Lower leg skin (tissue), 4 donors: ENCODE measurements around the gene NOLC1. TPM values are rescaled to one million over a fixed set of nuclear protein-coding genes. Genes with fewer than 3 reads are reported as not detected.
A peak's percentile ranks its signal among the peaks of the same experiment; 100 is the strongest.

Source experiments
- DNase-seq, 2 donors: peaks; one replicate each; pipeline ENCODE4 v3.0.0-alpha.2; 2019; ENCODE audit warnings: low spot score in 2 of 2
- H3K4me3 ChIP-seq: fragments of 200-600 bp; sonication (generic); 2 replicates; pipeline ENCODE4 v1.5.1; 2017; ENCODE audit warnings: mild to moderate bottlenecking, low read depth; ENCODE audit not compliant: poor library complexity, severe bottlenecking
- POLR2A ChIP-seq, 2 donors: fragments of 450-650 bp; IDR thresholded peaks; one replicate each; pipeline ENCODE4 v1.6.1; 2016 to 2017; ENCODE audit warnings: antibody characterized with exemption in 2 of 2, mild to moderate bottlenecking in 1 of 2, moderate library complexity in 1 of 2
- WGBS, 2 donors: methylation state at CpG; one replicate each; pipeline ENCODE4 v1.1.5; 2018; 5-methylcytosine and 5-hydroxymethylcytosine counted together
- intact Hi-C: fragments of 100-400 bp; cut with DNase I; formaldehyde crosslinking; loops from one replicate; pipeline ENCODE4 v1.15.0; 2023; ENCODE audit warnings: low total_unique reads
- total RNA-seq, 4 donors: library from RNA; depleted of rRNA; stranded (reverse); fragments of >200 nt; gene quantifications; one replicate each; pipeline ENCODE4 v1.1.0, GENCODE V29; 2016
- TF ChIP-seq, protein P1 (sequence below), 3 donors: fragments of 450-650 bp; IDR thresholded peaks; one replicate each; pipeline ENCODE4 v1.5.1; 2016; ENCODE audit warnings: antibody characterized with exemption in 3 of 3, mild to moderate bottlenecking in 3 of 3, moderate library complexity in 2 of 3

NOLC1 gene
- total RNA-seq, 4 donors from 2014 or later, result 25.7 to 41.9 (median 39.1) TPM

DNA sequence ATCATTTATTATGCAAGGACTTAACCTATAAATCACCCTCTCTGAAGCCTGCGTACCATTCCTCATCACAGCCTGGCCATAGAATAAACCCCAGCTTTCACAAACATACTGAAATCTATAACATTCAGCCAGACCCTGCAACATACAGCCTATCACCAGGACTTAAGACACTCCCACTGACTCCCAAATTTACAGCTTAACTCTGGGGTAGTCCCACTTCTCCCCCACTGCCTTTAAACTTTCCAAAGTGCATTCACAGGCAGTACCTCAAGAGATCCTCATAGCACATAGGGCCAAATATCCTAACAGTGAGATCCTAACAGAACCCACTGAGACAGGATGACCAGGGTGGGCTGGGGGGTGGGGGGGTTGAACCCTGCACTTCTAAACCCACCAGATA is 35.5 kb upstream of the NOLC1 start:
- no peak overlapping the region for H3K4me3 ChIP-seq
- TF ChIP-seq, protein P1, sequence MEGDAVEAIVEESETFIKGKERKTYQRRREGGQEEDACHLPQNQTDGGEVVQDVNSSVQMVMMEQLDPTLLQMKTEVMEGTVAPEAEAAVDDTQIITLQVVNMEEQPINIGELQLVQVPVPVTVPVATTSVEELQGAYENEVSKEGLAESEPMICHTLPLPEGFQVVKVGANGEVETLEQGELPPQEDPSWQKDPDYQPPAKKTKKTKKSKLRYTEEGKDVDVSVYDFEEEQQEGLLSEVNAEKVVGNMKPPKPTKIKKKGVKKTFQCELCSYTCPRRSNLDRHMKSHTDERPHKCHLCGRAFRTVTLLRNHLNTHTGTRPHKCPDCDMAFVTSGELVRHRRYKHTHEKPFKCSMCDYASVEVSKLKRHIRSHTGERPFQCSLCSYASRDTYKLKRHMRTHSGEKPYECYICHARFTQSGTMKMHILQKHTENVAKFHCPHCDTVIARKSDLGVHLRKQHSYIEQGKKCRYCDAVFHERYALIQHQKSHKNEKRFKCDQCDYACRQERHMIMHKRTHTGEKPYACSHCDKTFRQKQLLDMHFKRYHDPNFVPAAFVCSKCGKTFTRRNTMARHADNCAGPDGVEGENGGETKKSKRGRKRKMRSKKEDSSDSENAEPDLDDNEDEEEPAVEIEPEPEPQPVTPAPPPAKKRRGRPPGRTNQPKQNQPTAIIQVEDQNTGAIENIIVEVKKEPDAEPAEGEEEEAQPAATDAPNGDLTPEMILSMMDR (IDR thresholded peaks at IDR 0.05), result no peak
- no peak for TF ChIP-seq POLR2A (IDR thresholded peaks at IDR 0.05)
- intact Hi-C loops, result no loop called here
- 55 to 75% methylated on average over 1 of the region's 1 CpG for WGBS, 2 donors
- DNase-seq, result no peak

DNA sequence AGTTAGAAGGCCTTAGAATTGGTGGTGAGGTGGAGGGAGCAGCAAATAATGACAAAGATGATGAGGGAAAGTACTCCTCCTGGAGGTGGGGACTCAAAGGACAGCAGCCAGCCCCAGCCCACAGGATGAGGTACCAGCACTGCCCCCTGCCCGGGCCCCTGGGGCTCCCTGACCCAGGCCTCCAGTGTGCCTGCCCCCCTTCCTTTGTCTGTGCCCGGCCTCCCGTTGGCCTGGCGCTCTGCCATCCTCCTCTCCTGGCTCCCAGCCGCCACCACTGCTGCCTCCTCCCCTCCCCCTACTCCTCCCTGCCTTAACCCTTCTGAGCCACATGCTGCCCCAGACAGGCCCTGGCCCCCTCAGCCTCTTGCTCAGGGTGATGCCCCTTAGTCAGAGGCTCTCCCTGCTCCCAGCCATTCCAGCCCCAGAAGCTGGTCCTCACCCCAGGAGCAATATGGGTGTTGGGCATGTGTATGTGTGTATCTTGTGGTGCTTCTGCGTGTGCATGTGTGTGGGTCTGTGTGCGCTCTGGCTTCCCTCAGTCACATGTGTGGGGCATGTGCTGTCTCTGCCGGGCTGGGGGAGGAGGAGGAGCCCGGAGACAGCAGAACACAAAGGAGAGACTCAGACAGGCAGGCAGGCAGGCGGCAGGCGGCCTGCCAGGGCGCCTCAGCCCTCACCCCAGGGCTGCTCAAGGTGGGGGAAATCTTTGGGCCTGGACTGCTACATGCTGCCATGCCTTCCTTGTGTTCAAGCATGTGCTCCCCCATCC is 34.6 kb upstream of the NOLC1 start:
- WGBS, 2 donors, result 0 to 1% methylated on average over 11 to 12 of the region's 12 CpGs

DNA sequence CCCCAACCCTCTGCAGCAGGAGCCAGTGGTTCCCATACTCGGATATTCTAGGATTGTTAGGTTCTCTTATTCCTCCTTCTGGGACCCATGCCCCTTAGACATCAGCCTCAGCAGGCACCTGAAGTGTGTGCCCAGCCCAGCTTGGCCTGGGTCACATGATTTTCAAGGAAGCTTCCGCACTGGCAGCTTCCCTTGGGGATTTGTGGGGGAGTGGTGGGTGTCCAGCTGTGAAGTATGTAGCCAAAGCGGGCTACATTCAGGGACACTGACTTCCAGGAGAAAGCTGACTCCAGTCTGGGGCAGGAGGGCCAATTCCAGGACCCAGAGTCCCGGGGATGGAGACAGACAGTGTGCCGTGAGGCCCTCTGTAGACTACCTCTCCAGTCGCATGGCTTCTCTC is 33.3 kb upstream of the NOLC1 start:
- DNase-seq, result peak in 1 of 2 donors; percentile 88
- H3K4me3 ChIP-seq, result peak overlapping the region; percentile 78
- 3 to 5% methylated on average over 4 to 6 of the region's 6 CpGs for WGBS, 2 donors
- intact Hi-C loops, result no loop called here
- TF ChIP-seq, protein P1 (IDR thresholded peaks at IDR 0.05), result no peak
- no peak for TF ChIP-seq POLR2A (IDR thresholded peaks at IDR 0.05)

More for the DNA sequence above, 34.6 kb upstream of the NOLC1 start:
- DNase-seq, result peak; percentile 82 to 95
- no peak overlapping the region for H3K4me3 ChIP-seq
- TF ChIP-seq, protein P1 (IDR thresholded peaks at IDR 0.05), result no peak
- TF ChIP-seq POLR2A (IDR thresholded peaks at IDR 0.05), result no peak
- intact Hi-C loops, result no loop called here

DNA sequence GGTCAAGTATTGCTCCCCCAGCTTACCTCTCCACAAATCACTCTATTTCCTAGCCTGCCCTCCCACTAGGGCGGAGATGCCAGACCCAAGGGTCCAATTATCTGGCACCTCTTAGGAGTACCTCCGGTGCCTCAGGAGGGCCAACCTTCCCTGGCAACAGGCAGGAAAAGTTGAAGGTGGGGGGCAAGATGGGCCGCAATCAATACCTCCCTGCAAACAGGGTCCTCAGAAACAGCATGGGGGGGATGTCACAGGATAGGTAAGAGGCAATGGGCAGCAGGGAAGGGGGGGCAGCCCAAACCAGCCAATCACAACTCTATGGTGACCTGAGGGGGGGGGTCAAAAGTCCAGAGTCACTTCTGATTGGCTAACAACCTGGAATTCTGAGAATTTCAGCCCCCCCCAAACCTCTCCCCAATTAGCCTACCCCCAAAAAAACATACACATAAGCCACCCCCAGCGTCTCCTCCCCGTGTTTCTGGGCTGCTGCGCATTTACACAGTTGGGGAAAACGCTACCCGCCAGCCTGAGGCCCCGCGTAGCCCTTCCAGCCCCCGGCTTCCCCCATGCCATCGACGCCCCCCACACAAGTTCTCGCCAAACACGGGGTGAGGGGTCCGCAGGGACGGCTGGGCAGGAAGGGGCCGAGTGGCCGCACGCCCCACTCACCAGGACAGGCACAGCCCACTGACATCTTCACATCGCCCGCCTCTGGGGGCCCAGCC is 32.6 kb upstream of the NOLC1 start:
- intact Hi-C loops, result no loop called here
- WGBS, 2 donors, result 2% methylated on average over 6 to 18 of the region's 22 CpGs
- TF ChIP-seq POLR2A (IDR thresholded peaks at IDR 0.05), result no peak
- TF ChIP-seq, protein P1 (IDR thresholded peaks at IDR 0.05), result no peak
- peak overlapping the region; percentile 78 for H3K4me3 ChIP-seq
- peak; percentile 75 to 95 for DNase-seq

DNA sequence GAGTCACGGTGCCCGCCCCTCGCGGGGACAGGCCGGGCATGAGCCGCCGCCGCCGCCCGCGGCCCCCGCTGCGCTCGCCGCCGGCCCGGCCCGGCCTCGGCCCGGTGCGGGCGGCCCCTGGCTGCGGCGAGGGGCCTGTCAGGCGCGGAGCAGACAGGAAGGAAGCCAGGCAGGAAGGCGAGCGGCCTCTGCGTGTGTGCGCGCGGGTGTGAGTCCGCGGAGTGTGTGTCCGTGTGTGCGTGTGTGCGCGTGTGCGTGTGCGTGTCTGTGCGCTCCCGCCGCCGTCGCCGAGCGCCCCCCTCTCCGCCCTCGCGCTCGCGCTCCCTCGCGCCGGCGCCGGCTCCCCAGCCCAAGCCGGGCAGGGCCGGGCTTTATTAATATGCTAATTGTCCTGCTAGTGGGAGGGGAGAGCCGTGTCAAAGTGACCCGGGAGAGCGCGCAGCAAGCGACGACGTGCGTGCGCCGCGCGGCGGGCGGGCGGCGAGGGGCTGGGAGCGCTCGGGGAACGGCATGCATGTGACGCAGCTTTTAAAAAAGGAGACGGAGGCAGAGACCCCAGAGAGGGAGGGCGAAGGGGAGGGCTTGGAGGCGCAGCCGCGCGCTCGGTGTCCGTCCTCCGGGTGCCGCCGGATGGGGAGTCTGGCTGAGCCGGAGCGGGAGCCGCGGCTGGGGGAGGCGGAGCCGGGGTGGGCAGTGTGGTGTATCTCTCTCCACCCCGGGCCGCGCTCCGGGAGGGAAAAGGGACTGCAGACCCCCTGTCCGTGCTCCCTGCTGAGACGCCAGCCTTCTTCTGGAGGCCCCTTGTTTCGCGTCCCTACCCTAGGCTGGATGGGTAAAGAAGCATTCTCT is 31.8 kb upstream of the NOLC1 start, which contains the start of gene LDB1:
Gene LDB1 (minus strand): TSS at position 227 of the 849 bp plus-strand sequence. CDS start 258 bp downstream, outside the sequence.
- WGBS, 2 donors, result 0 to 1% methylated on average over 54 to 84 of the region's 104 CpGs
- TF ChIP-seq, protein P1 (IDR thresholded peaks at IDR 0.05), result no peak
- peak in 1 of 2 donors; percentile 50 for TF ChIP-seq POLR2A (IDR thresholded peaks at IDR 0.05)
- peak; percentile 77 to 95 for DNase-seq
- intact Hi-C loops, result no loop called here
- peak within 1 kb of the TSS; percentile 78 for H3K4me3 ChIP-seq
